T-helper 1 cell treated with Interleukin-12 subunit alpha and Interleukin-12 subunit beta and Interleukin-4 antibody, amounts not matched to agents 30 μg/mL and 1 μg/mL, for 36 hours (primary cell): ENCODE data around the gene NMB.

Experiments used
- H3K27ac Mint-ChIP-seq: one replicate; pipeline ENCODE4 v1.8.0; 2021; ENCODE audit warnings: mild to moderate bottlenecking, mixed read lengths
- H3K27me3 Mint-ChIP-seq: one replicate; pipeline ENCODE4 v1.8.0; 2021; ENCODE audit warnings: low read depth, mixed read lengths
- H3K36me3 Mint-ChIP-seq: one replicate; pipeline ENCODE4 v1.8.0; 2021; ENCODE audit warnings: low read depth, mixed read lengths
- H3K4me1 Mint-ChIP-seq: one replicate; pipeline ENCODE4 v1.8.0; 2021; ENCODE audit warnings: low read depth, mixed read lengths
- H3K4me3 Mint-ChIP-seq: one replicate; pipeline ENCODE4 v1.8.0; 2021; ENCODE audit warnings: mild to moderate bottlenecking, moderate library complexity, mixed read lengths
- H3K9me3 Mint-ChIP-seq: one replicate; pipeline ENCODE4 v1.8.0; 2021; ENCODE audit warnings: mixed read lengths

Gene NMB

GRCh38 chr15:84611631-84612030, 46.4 kb downstream of the NMB start:
- peaks cover 17% of the 10 kb centered on the region for H3K36me3 Mint-ChIP-seq
- no peak overlapping the region for H3K27ac Mint-ChIP-seq
- no peaks in the 10 kb centered on the region for H3K4me1 Mint-ChIP-seq
- no peak overlapping the region for H3K4me3 Mint-ChIP-seq
- H3K9me3 Mint-ChIP-seq, result no peaks in the 10 kb centered on the region
- no peaks in the 10 kb centered on the region for H3K27me3 Mint-ChIP-seq

DNA sequence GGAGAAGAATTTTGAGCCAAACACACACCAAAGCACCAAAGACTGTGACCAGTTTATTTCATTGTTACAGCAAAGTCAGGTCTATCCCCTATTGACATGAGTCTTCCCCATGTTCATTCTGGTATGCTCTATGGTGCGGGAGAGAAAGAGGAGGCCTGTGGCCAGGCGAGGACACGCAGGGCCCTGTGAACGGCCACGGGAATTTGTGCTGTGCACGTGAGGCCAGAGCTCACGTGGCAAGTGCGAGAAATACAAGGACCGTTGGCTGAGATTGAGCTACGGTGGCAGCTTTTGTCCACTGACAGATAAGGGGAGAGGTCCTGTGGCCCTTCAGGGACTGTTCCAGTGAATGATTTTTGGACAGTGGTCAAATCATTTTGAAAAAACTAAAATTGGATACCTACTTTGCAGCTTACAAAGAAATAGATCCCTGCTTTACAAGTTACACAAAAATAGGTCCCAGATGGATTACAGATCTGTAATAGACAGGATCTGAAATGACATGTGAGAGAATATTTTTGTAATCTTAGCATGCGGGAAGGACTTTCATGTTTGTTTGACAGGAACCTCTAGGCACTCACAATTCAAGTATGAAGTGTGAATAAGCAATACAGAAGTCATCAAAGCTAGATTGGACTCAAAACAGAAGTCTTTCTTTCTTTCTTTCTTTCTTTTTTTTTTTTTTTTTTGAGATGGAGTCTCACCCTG, 48.0 kb downstream of the NMB start:
- H3K27ac Mint-ChIP-seq, result no peak overlapping the region
- H3K4me3 Mint-ChIP-seq, result no peak overlapping the region
- no peaks in the 10 kb centered on the region for H3K9me3 Mint-ChIP-seq
- H3K36me3 Mint-ChIP-seq, result peaks cover 24% of the 10 kb centered on the region
- peaks cover 8% of the 10 kb centered on the region for H3K4me1 Mint-ChIP-seq
- no peaks in the 10 kb centered on the region for H3K27me3 Mint-ChIP-seq

DNA sequence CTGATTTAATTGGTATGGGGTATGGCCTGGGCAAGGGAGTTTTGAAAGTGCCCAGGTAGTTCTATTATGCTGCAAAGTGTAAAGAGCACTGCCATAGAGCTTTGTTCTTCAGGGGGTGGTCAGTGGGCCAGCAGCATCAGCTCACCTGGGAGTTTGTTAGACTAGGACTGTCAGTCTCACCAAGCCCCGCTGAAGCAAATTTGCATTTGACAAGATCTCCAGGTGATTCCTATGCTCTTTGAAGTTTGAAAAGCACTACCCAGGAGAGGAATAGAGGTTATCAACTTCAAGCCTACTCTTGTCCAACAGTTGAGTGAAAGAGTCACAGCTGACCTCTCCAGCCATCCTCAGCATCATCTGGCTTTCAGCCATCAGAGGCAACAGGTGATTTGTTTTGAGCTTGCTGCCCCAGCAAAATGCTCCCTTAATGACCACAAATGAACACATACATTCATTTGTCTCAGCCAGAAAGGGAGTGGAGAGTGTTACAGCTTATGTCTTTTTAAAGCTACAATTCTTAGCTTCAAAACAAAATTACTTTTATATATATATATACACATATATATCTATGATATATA, 49.2 kb downstream of the NMB start:
- H3K27me3 Mint-ChIP-seq, result no peaks in the 10 kb centered on the region
- H3K36me3 Mint-ChIP-seq, result peaks cover 28% of the 10 kb centered on the region
- H3K4me1 Mint-ChIP-seq, result peaks cover 12% of the 10 kb centered on the region
- H3K4me3 Mint-ChIP-seq, result no peak overlapping the region
- no peaks in the 10 kb centered on the region for H3K9me3 Mint-ChIP-seq
- no peak overlapping the region for H3K27ac Mint-ChIP-seq

DNA sequence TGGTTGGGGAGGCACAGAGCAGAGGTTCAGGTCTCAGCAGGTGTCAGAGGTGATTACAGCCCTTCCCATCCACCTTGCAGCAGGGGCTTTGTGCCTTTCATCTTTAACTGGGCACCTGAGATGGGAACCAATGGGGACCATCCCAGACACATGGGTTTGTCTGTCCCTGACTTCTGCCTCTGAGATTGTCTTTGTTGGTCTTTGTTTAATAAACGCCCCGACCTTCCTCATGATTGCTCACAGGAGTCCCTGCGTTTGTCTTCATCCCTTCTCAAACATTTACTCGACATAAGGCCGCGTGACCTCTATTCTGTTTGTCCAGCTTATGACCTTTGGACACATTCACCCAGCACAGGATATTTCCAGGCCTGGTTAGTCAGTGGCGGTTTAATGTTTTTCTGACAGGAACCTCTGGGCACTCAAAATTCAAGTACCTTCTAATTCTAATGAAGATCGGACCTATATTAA, 51.3 kb downstream of the NMB start:
- Mint-ChIP-seq H3K36me3 (peaks cover 31% of the 10 kb centered on the region), H3K27me3 (no peaks in the 10 kb centered on the region), H3K9me3 (no peaks in the 10 kb centered on the region), H3K27ac (no peak overlapping the region), H3K4me3 (no peak overlapping the region), H3K4me1 (peaks cover 15% of the 10 kb centered on the region)

GRCh38 chr15:84605554-84605882, 52.5 kb downstream of the NMB start:
- H3K9me3 Mint-ChIP-seq, result no peaks in the 10 kb centered on the region
- peaks cover 20% of the 10 kb centered on the region for H3K4me1 Mint-ChIP-seq
- H3K36me3 Mint-ChIP-seq, result peaks cover 31% of the 10 kb centered on the region
- H3K27me3 Mint-ChIP-seq, result no peaks in the 10 kb centered on the region
- no peak overlapping the region for H3K27ac Mint-ChIP-seq
- no peak overlapping the region for H3K4me3 Mint-ChIP-seq
